ENCODE measurements around the gene LZTR1.
A peak's percentile ranks its signal among the peaks of the same experiment; 100 is the strongest.
"Not testable (repeated sequence)": the region's sequence is repeated elsewhere in the genome, so short reads cannot be mapped to it uniquely, and the experiment has no call there.

The LZTR1 gene

GRCh38 chr22:21001601-21002325 is 19.7 kb downstream of the LZTR1 start, which contains the start of gene THAP7:
Gene THAP7, minus strand, starts transcription at chr22:21002118. Its CDS starts 207 bp downstream, at chr22:21001911.
- peak within 1 kb of the TSS; percentile 90 for H2BK5ac ChIP-seq (ENCODE audit: low read depth, low read length, poor library complexity)
- peak within 1 kb of the TSS; percentile 85 for H2AK5ac ChIP-seq (ENCODE audit: low read length)
- H4K12ac ChIP-seq (ENCODE audit: low read depth, low read length), result peak within 1 kb of the TSS; percentile 98
- peaks cover 29 to 30% of the 10 kb centered on the region in 2 experiments for H3K36me3 ChIP-seq (ENCODE audit: control insufficient read depth in 1 of 2, insufficient read depth in 2 of 2, low read length in 2 of 2)
- peaks cover 14 to 20% of the 10 kb centered on the region in 2 experiments for H3K4me1 ChIP-seq (ENCODE audit: control insufficient read depth in 1 of 2, insufficient read depth in 2 of 2, low read length in 2 of 2)
- peak within 1 kb of the TSS; percentile 91 for H3K9ac ChIP-seq (ENCODE audit: low read length)
- peak within 1 kb of the TSS; percentile 87 for H3K4me3 ChIP-seq (ENCODE audit: low read depth, low read length)
- H2BK120ac ChIP-seq (ENCODE audit: insufficient read depth, low read length, poor library complexity), result peak within 1 kb of the TSS; percentile 73
- peaks cover 15% of the 10 kb centered on the region for H3K79me2 ChIP-seq (ENCODE audit: control insufficient read depth, insufficient read depth, low read length, poor library complexity)
- no peak within 1 kb of the TSS for H3K23ac ChIP-seq (ENCODE audit: low read length)
- peak within 1 kb of the TSS; percentile 55 for H3K4ac ChIP-seq (ENCODE audit: low read depth, low read length)
- H3K4me2 ChIP-seq (ENCODE audit: low read length), result peak within 1 kb of the TSS; percentile 88
- H3K79me1 ChIP-seq (ENCODE audit: low read length), result peaks cover 17% of the 10 kb centered on the region
- no peaks in the 10 kb centered on the region for H3K27me3 ChIP-seq (ENCODE audit: insufficient read depth, low read length)
- H3K9me3 ChIP-seq (ENCODE audit: insufficient read depth, low read depth, low read length), result no peaks in the 10 kb centered on the region
- peak within 1 kb of the TSS; percentile 96 for H3K27ac ChIP-seq (ENCODE audit: low read depth, low read length)
- DNase-seq, result peak; percentile 97 to 99
- no CpG with 5 or more reads among the region's 83 CpGs for WGBS (ENCODE audit: extremely low coverage, insufficient coverage, insufficient read length)
- H4K8ac ChIP-seq (ENCODE audit: low read depth, low read length), result peak within 1 kb of the TSS; percentile 99
- H3K18ac ChIP-seq (ENCODE audit: low read length), result peak within 1 kb of the TSS; percentile 90
- peak within 1 kb of the TSS; percentile 73 for H2AFZ ChIP-seq (ENCODE audit: insufficient read depth, low read length, poor library complexity)
- peak within 1 kb of the TSS; percentile 96 for H4K91ac ChIP-seq (ENCODE audit: low read depth, low read length)
- peak within 1 kb of the TSS; percentile 45 for H2BK12ac ChIP-seq (ENCODE audit: low read length)
- H3K14ac ChIP-seq (ENCODE audit: low read length), result peak within 1 kb of the TSS; percentile 99

DNA sequence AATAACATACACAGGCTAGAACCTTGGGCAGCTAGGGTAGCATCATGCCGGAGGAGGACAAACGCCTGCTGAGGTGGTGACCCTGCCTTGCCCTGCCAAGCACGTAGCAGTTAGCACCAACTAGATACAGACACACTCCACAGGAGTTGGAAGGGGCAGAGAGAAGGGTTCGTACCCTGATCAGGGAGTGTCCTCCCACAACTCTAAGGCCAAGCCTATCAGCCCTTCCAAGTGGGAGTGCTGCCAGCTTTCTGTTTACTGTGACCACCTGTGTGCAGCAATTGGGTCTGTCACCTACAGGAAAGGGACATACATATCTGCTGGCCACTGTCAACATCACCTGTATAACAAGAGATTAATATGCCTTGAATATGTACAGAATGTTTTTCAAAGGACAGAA is 21.7 kb downstream of the LZTR1 start:
- Histone ChIP-seq H3K18ac (ENCODE audit: low read length) (no peak overlapping the region), H3K9ac (ENCODE audit: low read length) (no peak overlapping the region), H2BK120ac (ENCODE audit: insufficient read depth, low read length, poor library complexity) (no peak overlapping the region), H4K8ac (ENCODE audit: low read depth, low read length) (no peak overlapping the region), H3K36me3 (ENCODE audit: control insufficient read depth in 1 of 2, insufficient read depth in 2 of 2, low read length in 2 of 2) (peaks cover 15 to 17% of the 10 kb centered on the region in 2 experiments), H3K4ac (ENCODE audit: low read depth, low read length) (no peak overlapping the region), H4K12ac (ENCODE audit: low read depth, low read length) (no peak overlapping the region), H2BK5ac (ENCODE audit: low read depth, low read length, poor library complexity) (no peak overlapping the region), H3K4me1 (ENCODE audit: control insufficient read depth in 1 of 2, insufficient read depth in 2 of 2, low read length in 2 of 2) (peaks cover 14 to 20% of the 10 kb centered on the region in 2 experiments), H2BK12ac (ENCODE audit: low read length) (no peak overlapping the region), H4K91ac (ENCODE audit: low read depth, low read length) (no peak overlapping the region), H3K27me3 (ENCODE audit: insufficient read depth, low read length) (no peaks in the 10 kb centered on the region), H2AK5ac (ENCODE audit: low read length) (no peak overlapping the region), H3K23ac (ENCODE audit: low read length) (no peak overlapping the region), H3K27ac (ENCODE audit: low read depth, low read length) (no peak overlapping the region), H3K79me1 (ENCODE audit: low read length) (peaks cover 17% of the 10 kb centered on the region), H3K14ac (ENCODE audit: low read length) (no peak overlapping the region), H2AFZ (ENCODE audit: insufficient read depth, low read length, poor library complexity) (no peak overlapping the region), H3K79me2 (ENCODE audit: control insufficient read depth, insufficient read depth, low read length, poor library complexity) (peaks cover 15% of the 10 kb centered on the region), H3K9me3 (ENCODE audit: insufficient read depth, low read depth, low read length) (no peaks in the 10 kb centered on the region), H3K4me3 (ENCODE audit: low read depth, low read length) (no peak overlapping the region), H3K4me2 (ENCODE audit: low read length) (no peak overlapping the region)
- no CpG with 5 or more reads among the region's 4 CpGs for WGBS (ENCODE audit: extremely low coverage, insufficient coverage, insufficient read length)
- no peak for DNase-seq

DNA sequence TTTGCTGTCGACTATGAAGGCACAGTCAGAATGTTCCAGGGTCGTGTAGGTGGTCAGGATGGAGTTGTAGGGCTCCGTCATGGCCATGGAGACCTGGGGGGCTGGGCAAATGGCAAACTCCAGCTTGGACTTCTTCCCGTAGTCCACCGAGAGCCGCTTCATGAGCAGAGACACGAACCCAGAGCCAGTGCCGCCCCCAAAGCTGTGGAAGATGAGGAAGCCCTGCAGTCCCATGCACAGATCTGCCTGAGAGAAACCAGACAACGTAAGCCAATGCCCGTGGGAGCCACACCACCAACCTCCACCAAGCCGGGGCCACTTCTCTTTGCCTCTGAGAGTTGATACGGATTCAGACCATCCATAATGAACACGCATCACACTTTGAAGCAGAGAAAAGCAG is 27.1 kb downstream of the LZTR1 start:
- H3K4me1 ChIP-seq (ENCODE audit: control insufficient read depth in 1 of 2, insufficient read depth in 2 of 2, low read length in 2 of 2); H3K9ac ChIP-seq (ENCODE audit: low read length); H3K27ac ChIP-seq (ENCODE audit: low read depth, low read length); H3K4me2 ChIP-seq (ENCODE audit: low read length); H3K4ac ChIP-seq (ENCODE audit: low read depth, low read length); H3K79me1 ChIP-seq (ENCODE audit: low read length); DNase-seq; H4K12ac ChIP-seq (ENCODE audit: low read depth, low read length); H3K79me2 ChIP-seq (ENCODE audit: control insufficient read depth, insufficient read depth, low read length, poor library complexity); H2BK12ac ChIP-seq (ENCODE audit: low read length); H3K9me3 ChIP-seq (ENCODE audit: insufficient read depth, low read depth, low read length); H2AFZ ChIP-seq (ENCODE audit: insufficient read depth, low read length, poor library complexity); H3K36me3 ChIP-seq (ENCODE audit: control insufficient read depth in 1 of 2, insufficient read depth in 2 of 2, low read length in 2 of 2); H3K23ac ChIP-seq (ENCODE audit: low read length); H2AK5ac ChIP-seq (ENCODE audit: low read length); H2BK120ac ChIP-seq (ENCODE audit: insufficient read depth, low read length, poor library complexity); H3K27me3 ChIP-seq (ENCODE audit: insufficient read depth, low read length); H4K8ac ChIP-seq (ENCODE audit: low read depth, low read length); H3K4me3 ChIP-seq (ENCODE audit: low read depth, low read length); H3K18ac ChIP-seq (ENCODE audit: low read length); H2BK5ac ChIP-seq (ENCODE audit: low read depth, low read length, poor library complexity); H3K14ac ChIP-seq (ENCODE audit: low read length); H4K91ac ChIP-seq (ENCODE audit: low read depth, low read length): not testable (repeated sequence)
- whole genome bisulfite sequencing (ENCODE audit: extremely low coverage, insufficient coverage, insufficient read length), result no CpG with 5 or more reads among the region's 13 CpGs

GRCh38 chr22:21009638-21010425 is 27.7 kb downstream of the LZTR1 start:
- Histone ChIP-seq H4K12ac (ENCODE audit: low read depth, low read length) (no peak overlapping the region), H3K4me3 (ENCODE audit: low read depth, low read length) (no peak overlapping the region), H2BK12ac (ENCODE audit: low read length) (no peak overlapping the region), H2BK5ac (ENCODE audit: low read depth, low read length, poor library complexity) (no peak overlapping the region), H3K27ac (ENCODE audit: low read depth, low read length) (no peak overlapping the region), H3K23ac (ENCODE audit: low read length) (no peak overlapping the region), H3K27me3 (ENCODE audit: insufficient read depth, low read length) (no peaks in the 10 kb centered on the region), H2AFZ (ENCODE audit: insufficient read depth, low read length, poor library complexity) (no peak overlapping the region), H4K8ac (ENCODE audit: low read depth, low read length) (no peak overlapping the region), H3K79me2 (ENCODE audit: control insufficient read depth, insufficient read depth, low read length, poor library complexity) (no peaks in the 10 kb centered on the region), H4K91ac (ENCODE audit: low read depth, low read length) (no peak overlapping the region), H3K9ac (ENCODE audit: low read length) (no peak overlapping the region), H3K36me3 (ENCODE audit: control insufficient read depth in 1 of 2, insufficient read depth in 2 of 2, low read length in 2 of 2) (no peaks in the 10 kb centered on the region), H3K4ac (ENCODE audit: low read depth, low read length) (no peak overlapping the region), H3K18ac (ENCODE audit: low read length) (no peak overlapping the region), H3K4me2 (ENCODE audit: low read length) (no peak overlapping the region), H3K79me1 (ENCODE audit: low read length) (peaks cover 3% of the 10 kb centered on the region), H3K4me1 (ENCODE audit: control insufficient read depth in 1 of 2, insufficient read depth in 2 of 2, low read length in 2 of 2) (peaks cover 7 to 10% of the 10 kb centered on the region in 2 experiments), H3K14ac (ENCODE audit: low read length) (no peak overlapping the region), H3K9me3 (ENCODE audit: insufficient read depth, low read depth, low read length) (no peaks in the 10 kb centered on the region), H2AK5ac (ENCODE audit: low read length) (no peak overlapping the region), H2BK120ac (ENCODE audit: insufficient read depth, low read length, poor library complexity) (no peak overlapping the region)
- WGBS (ENCODE audit: extremely low coverage, insufficient coverage, insufficient read length), result no CpG with 5 or more reads among the region's 10 CpGs
- peak; percentile 38 to 79 for DNase-seq
